HEK293 (cell line): ENCODE data around the gene SVIL.

Source experiments
- CTCF ChIA-PET: fragments of 350-600 bp; formaldehyde crosslinking; extraction: SDS; loops from one replicate; lab custom pipeline; 2021; ENCODE audit warnings: antibody characterized with exemption; lab: Yijun Ruan, JAX
- POLR2A ChIA-PET: fragments of 300-600 bp; formaldehyde crosslinking; extraction: SDS; loops from one replicate; lab custom pipeline; 2020; ENCODE audit warnings: antibody characterized with exemption, inconsistent platforms; lab: Yijun Ruan, JAX
- H3K27ac ChIP-seq: fragments of 200-500 bp; sonication (Bioruptor generic); 2 replicates; pipeline ENCODE4 v1.5.1; 2014; ENCODE audit warnings: low read depth, low read length, control low read depth, inconsistent platforms; ENCODE audit errors: extremely low read depth
- H3K36me3 ChIP-seq, 2 experiments: fragments of 200-500 bp in 1 of 2; sonication (Bioruptor generic) in 1 of 2; 1 replicate in 1 of 2; 2 replicates in 1 of 2; pipeline ENCODE4 v1.5.1; 2014 to 2017; ENCODE audit warnings: inconsistent platforms in 2 of 2, low read length in 2 of 2; ENCODE audit not compliant: control insufficient read depth in 2 of 2, insufficient read depth in 1 of 2
- H3K4me1 ChIP-seq: fragments of 200-500 bp; sonication (Bioruptor generic); 2 replicates; pipeline ENCODE4 v1.5.1; 2014; ENCODE audit warnings: mild to moderate bottlenecking, low read length, inconsistent platforms; ENCODE audit not compliant: control insufficient read depth, insufficient read depth
- H3K4me3 ChIP-seq: 2 replicates; pipeline ENCODE4 v1.5.1; 2011; ENCODE audit warnings: low read depth, mild to moderate bottlenecking, control low read depth, low read length, moderate library complexity
- H3K9me3 ChIP-seq: fragments of 200-500 bp; sonication (Bioruptor generic); 2 replicates; pipeline ENCODE4 v1.5.1; 2014; ENCODE audit warnings: low read depth, low read length, inconsistent platforms; ENCODE audit not compliant: control insufficient read depth, insufficient read depth
- CTCF ChIP-seq: fragments of 450-650 bp; formaldehyde crosslinking; IDR thresholded peaks from 2 replicates; pipeline ENCODE4 v1.5.1; 2016; ENCODE audit warnings: missing biosample characterization, missing genetic modification characterization
- HOXC10 ChIP-seq: sonication (generic); formaldehyde crosslinking; IDR thresholded peaks from 2 replicates; pipeline ENCODE4 v1.8.1; 2023; ENCODE audit warnings: mild to moderate bottlenecking, missing genetic modification reagents
- HOXD13 ChIP-seq: sonication (generic); formaldehyde crosslinking; IDR thresholded peaks from 2 replicates; pipeline ENCODE4 v1.8.0; 2022; ENCODE audit warnings: missing genetic modification reagents, borderline replicate concordance
- KLF8 ChIP-seq: fragments of 450-650 bp; formaldehyde crosslinking; IDR thresholded peaks from 2 replicates; pipeline ENCODE4 v1.5.1; 2016; ENCODE audit warnings: missing biosample characterization, missing genetic modification characterization
- SP3 ChIP-seq: fragments of 450-650 bp; formaldehyde crosslinking; IDR thresholded peaks from 2 replicates; pipeline ENCODE4 v1.5.1; 2016; ENCODE audit warnings: missing biosample characterization, missing genetic modification characterization
- YY2 ChIP-seq: fragments of 450-650 bp; formaldehyde crosslinking; IDR thresholded peaks from 2 replicates; pipeline ENCODE4 v1.5.1; 2016; ENCODE audit warnings: missing biosample characterization, missing genetic modification characterization
- ZBTB48 ChIP-seq: fragments of 450-650 bp; formaldehyde crosslinking; IDR thresholded peaks from 2 replicates; pipeline ENCODE4 v1.5.1; 2016; ENCODE audit warnings: missing biosample characterization, missing genetic modification characterization
- ZBTB7A ChIP-seq: fragments of 450-650 bp; formaldehyde crosslinking; IDR thresholded peaks from 2 replicates; pipeline ENCODE4 v1.5.1; 2016; ENCODE audit warnings: low read depth, missing biosample characterization, missing genetic modification characterization
- ZEB2 ChIP-seq: fragments of 450-650 bp; formaldehyde crosslinking; IDR thresholded peaks from 2 replicates; pipeline ENCODE4 v1.5.1; 2016; ENCODE audit warnings: missing biosample characterization, missing genetic modification characterization
- ZFP3 ChIP-seq: fragments of 450-650 bp; formaldehyde crosslinking; IDR thresholded peaks from 2 replicates; pipeline ENCODE4 v1.5.1; 2016; ENCODE audit warnings: low read depth, missing biosample characterization, missing genetic modification characterization
- ZNF138 ChIP-seq: fragments of 450-650 bp; formaldehyde crosslinking; IDR thresholded peaks from 2 replicates; pipeline ENCODE4 v1.5.1; 2016; ENCODE audit warnings: missing biosample characterization, missing genetic modification characterization, borderline replicate concordance
- ZNF155 ChIP-seq: fragments of 450-650 bp; formaldehyde crosslinking; IDR thresholded peaks from 2 replicates; pipeline ENCODE4 v1.5.1; 2016; ENCODE audit warnings: missing biosample characterization, missing genetic modification characterization
- ZNF174 ChIP-seq: fragments of 450-650 bp; formaldehyde crosslinking; IDR thresholded peaks from 2 replicates; pipeline ENCODE4 v1.5.0; 2017; ENCODE audit warnings: missing biosample characterization, mild to moderate bottlenecking, missing genetic modification characterization
- ZNF214 ChIP-seq: fragments of 450-650 bp; formaldehyde crosslinking; IDR thresholded peaks from 2 replicates; pipeline ENCODE4 v1.5.1; 2017; ENCODE audit warnings: missing biosample characterization, mild to moderate bottlenecking, missing genetic modification characterization, borderline replicate concordance
- ZNF350 ChIP-seq: fragments of 450-650 bp; formaldehyde crosslinking; IDR thresholded peaks from 2 replicates; pipeline ENCODE4 v1.5.0; 2017; ENCODE audit warnings: missing biosample characterization, mild to moderate bottlenecking, missing genetic modification characterization
- ZNF366 ChIP-seq: fragments of 450-650 bp; formaldehyde crosslinking; conservative IDR thresholded peaks from 2 replicates; pipeline ENCODE4 v1.5.1; 2016; ENCODE audit warnings: missing biosample characterization, missing genetic modification characterization
- ZNF501 ChIP-seq: fragments of 450-650 bp; formaldehyde crosslinking; IDR thresholded peaks from 2 replicates; pipeline ENCODE4 v1.5.1; 2016; ENCODE audit warnings: missing biosample characterization, missing genetic modification characterization
- ZNF518A ChIP-seq: fragments of 450-650 bp; formaldehyde crosslinking; conservative IDR thresholded peaks from 2 replicates; pipeline ENCODE4 v1.5.1; 2016; ENCODE audit warnings: low read depth, missing biosample characterization, missing genetic modification characterization
- ZNF529 ChIP-seq: fragments of 450-650 bp; formaldehyde crosslinking; IDR thresholded peaks from 2 replicates; pipeline ENCODE4 v1.5.1; 2017; ENCODE audit warnings: missing genetic modification characterization, missing biosample characterization; ENCODE audit not compliant: insufficient replicate concordance
- ZNF530 ChIP-seq: fragments of 450-650 bp; formaldehyde crosslinking; IDR thresholded peaks from 2 replicates; pipeline ENCODE4 v1.5.1; 2016; ENCODE audit warnings: low read depth, missing biosample characterization, missing genetic modification characterization
- ZNF585B ChIP-seq: fragments of 450-650 bp; formaldehyde crosslinking; IDR thresholded peaks from 2 replicates; pipeline ENCODE4 v1.5.1; 2016; ENCODE audit warnings: missing biosample characterization, missing genetic modification characterization
- ZSCAN16 ChIP-seq: fragments of 450-650 bp; formaldehyde crosslinking; IDR thresholded peaks from 2 replicates; pipeline ENCODE4 v1.5.1; 2016; ENCODE audit warnings: missing biosample characterization, missing genetic modification characterization
- TF ChIP-seq, protein P1 (sequence below): fragments of 450-650 bp; formaldehyde crosslinking; IDR thresholded peaks from 2 replicates; pipeline ENCODE4 v1.5.1; 2017; ENCODE audit warnings: missing biosample characterization, missing genetic modification characterization
- TF ChIP-seq, protein P2 (sequence below): fragments of 450-650 bp; formaldehyde crosslinking; IDR thresholded peaks from 2 replicates; pipeline ENCODE4 v1.5.1; 2016; ENCODE audit warnings: missing biosample characterization, missing genetic modification characterization
- TF ChIP-seq, protein P3 (sequence below): fragments of 450-650 bp; formaldehyde crosslinking; conservative IDR thresholded peaks from 2 replicates; pipeline ENCODE4 v1.5.1; 2016; ENCODE audit warnings: low read depth, missing biosample characterization, missing genetic modification characterization

Gene SVIL

GRCh38 chr10:29613791-29614190 is 21.0 kb downstream of the SVIL start (continued):
- TF ChIP-seq ZNF518A (tag by site-specific recombination) (no peak), ZBTB48 (no peak), ZNF529 (no peak), ZNF585B (no peak), ZNF530 (tag by site-specific recombination) (no peak), KLF8 (tag by site-specific recombination) (no peak), ZFP3 (no peak), HOXD13 (CRISPR knock-in tag) (no peak), ZNF501 (tag by site-specific recombination) (no peak), ZSCAN16 (tag by site-specific recombination) (no peak)
- TF ChIP-seq, protein P1, sequence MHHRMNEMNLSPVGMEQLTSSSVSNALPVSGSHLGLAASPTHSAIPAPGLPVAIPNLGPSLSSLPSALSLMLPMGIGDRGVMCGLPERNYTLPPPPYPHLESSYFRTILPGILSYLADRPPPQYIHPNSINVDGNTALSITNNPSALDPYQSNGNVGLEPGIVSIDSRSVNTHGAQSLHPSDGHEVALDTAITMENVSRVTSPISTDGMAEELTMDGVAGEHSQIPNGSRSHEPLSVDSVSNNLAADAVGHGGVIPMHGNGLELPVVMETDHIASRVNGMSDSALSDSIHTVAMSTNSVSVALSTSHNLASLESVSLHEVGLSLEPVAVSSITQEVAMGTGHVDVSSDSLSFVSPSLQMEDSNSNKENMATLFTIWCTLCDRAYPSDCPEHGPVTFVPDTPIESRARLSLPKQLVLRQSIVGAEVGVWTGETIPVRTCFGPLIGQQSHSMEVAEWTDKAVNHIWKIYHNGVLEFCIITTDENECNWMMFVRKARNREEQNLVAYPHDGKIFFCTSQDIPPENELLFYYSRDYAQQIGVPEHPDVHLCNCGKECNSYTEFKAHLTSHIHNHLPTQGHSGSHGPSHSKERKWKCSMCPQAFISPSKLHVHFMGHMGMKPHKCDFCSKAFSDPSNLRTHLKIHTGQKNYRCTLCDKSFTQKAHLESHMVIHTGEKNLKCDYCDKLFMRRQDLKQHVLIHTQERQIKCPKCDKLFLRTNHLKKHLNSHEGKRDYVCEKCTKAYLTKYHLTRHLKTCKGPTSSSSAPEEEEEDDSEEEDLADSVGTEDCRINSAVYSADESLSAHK: no peak

GRCh38 chr10:29613196-29613595 is 21.6 kb downstream of the SVIL start:
- POLR2A ChIA-PET: interaction anchor here (0.6 kb wide), 1 partner anchor 16 kb away, joined by 3 read pairs; no protein-coding TSS in a partner anchor
- H3K36me3 ChIP-seq: peaks cover 0 to 3% of the 10 kb centered on the region in 2 experiments; a peak in 1 of 3 replicates
- no peaks in the 10 kb centered on the region for H3K9me3 ChIP-seq
- no peak overlapping the region for H3K27ac ChIP-seq
- peaks cover 1% of the 10 kb centered on the region; the same call in 1 of the 2 replicates for H3K4me1 ChIP-seq
- no peak overlapping the region for H3K4me3 ChIP-seq
- CTCF ChIA-PET: no interaction called here
- TF ChIP-seq ZNF350 (tag by site-specific recombination) (no peak), YY2 (tag by site-specific recombination) (no peak), ZNF366 (no peak), CTCF (tag by site-specific recombination) (no peak), ZEB2 (tag by site-specific recombination) (no peak), ZNF138 (tag by site-specific recombination) (no peak), HOXC10 (CRISPR knock-in tag) (no peak), ZNF155 (tag by site-specific recombination) (no peak), ZNF174 (tag by site-specific recombination) (no peak), ZBTB7A (tag by site-specific recombination) (no peak), SP3 (tag by site-specific recombination) (no peak), ZNF214 (tag by site-specific recombination) (no peak)
- TF ChIP-seq, protein P2, sequence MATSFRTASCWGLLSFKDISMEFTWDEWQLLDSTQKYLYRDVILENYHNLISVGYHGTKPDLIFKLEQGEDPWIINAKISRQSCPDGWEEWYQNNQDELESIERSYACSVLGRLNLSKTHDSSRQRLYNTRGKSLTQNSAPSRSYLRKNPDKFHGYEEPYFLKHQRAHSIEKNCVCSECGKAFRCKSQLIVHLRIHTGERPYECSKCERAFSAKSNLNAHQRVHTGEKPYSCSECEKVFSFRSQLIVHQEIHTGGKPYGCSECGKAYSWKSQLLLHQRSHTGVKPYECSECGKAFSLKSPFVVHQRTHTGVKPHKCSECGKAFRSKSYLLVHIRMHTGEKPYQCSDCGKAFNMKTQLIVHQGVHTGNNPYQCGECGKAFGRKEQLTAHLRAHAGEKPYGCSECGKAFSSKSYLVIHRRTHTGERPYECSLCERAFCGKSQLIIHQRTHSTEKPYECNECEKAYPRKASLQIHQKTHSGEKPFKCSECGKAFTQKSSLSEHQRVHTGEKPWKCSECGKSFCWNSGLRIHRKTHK (tag by site-specific recombination): no peak
- TF ChIP-seq, protein P3, sequence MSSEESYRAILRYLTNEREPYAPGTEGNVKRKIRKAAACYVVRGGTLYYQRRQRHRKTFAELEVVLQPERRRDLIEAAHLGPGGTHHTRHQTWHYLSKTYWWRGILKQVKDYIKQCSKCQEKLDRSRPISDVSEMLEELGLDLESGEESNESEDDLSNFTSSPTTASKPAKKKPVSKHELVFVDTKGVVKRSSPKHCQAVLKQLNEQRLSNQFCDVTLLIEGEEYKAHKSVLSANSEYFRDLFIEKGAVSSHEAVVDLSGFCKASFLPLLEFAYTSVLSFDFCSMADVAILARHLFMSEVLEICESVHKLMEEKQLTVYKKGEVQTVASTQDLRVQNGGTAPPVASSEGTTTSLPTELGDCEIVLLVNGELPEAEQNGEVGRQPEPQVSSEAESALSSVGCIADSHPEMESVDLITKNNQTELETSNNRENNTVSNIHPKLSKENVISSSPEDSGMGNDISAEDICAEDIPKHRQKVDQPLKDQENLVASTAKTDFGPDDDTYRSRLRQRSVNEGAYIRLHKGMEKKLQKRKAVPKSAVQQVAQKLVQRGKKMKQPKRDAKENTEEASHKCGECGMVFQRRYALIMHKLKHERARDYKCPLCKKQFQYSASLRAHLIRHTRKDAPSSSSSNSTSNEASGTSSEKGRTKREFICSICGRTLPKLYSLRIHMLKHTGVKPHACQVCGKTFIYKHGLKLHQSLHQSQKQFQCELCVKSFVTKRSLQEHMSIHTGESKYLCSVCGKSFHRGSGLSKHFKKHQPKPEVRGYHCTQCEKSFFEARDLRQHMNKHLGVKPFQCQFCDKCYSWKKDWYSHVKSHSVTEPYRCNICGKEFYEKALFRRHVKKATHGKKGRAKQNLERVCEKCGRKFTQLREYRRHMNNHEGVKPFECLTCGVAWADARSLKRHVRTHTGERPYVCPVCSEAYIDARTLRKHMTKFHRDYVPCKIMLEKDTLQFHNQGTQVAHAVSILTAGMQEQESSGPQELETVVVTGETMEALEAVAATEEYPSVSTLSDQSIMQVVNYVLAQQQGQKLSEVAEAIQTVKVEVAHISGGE (tag by site-specific recombination): no peak
